ENCODE data around the gene CMSS1.

DNA sequence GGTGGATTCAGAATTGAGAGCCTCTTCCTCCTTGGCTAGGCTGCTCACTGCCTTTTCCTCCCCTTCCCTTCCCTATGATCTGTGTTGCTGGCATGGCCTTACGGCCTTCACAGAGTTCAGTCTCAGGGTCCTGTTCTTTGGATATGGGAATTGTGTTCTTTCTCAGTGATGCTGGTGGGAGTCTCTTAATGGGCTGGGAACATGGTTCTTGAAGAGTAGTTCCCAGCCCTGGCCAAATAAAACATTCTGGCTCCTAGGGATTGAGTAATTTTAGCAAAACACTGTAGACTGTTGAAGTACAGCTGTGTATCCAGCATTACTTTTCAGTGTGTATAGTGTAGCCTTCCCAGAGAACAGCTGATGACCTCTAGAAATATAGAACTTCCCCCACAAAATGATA is 319.3 kb downstream of the CMSS1 start:
- TF ChIP-seq, protein P1, sequence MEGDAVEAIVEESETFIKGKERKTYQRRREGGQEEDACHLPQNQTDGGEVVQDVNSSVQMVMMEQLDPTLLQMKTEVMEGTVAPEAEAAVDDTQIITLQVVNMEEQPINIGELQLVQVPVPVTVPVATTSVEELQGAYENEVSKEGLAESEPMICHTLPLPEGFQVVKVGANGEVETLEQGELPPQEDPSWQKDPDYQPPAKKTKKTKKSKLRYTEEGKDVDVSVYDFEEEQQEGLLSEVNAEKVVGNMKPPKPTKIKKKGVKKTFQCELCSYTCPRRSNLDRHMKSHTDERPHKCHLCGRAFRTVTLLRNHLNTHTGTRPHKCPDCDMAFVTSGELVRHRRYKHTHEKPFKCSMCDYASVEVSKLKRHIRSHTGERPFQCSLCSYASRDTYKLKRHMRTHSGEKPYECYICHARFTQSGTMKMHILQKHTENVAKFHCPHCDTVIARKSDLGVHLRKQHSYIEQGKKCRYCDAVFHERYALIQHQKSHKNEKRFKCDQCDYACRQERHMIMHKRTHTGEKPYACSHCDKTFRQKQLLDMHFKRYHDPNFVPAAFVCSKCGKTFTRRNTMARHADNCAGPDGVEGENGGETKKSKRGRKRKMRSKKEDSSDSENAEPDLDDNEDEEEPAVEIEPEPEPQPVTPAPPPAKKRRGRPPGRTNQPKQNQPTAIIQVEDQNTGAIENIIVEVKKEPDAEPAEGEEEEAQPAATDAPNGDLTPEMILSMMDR (IDR thresholded peaks at IDR 0.05 in 4 of 5, conservative IDR thresholded peaks at IDR 0.05 in 1 of 5): no peak
- no peak for TF ChIP-seq POLR2A (IDR thresholded peaks at IDR 0.05)
